HepG2 (cell line): ENCODE results near the gene ZFPM1. TPM values are rescaled to one million over a fixed set of nuclear protein-coding genes. Genes with fewer than 3 reads are reported as not detected.

Experiments used
- ATAC-seq: fragments of 200-7000 bp; cut with Tn5 transposase; 3 replicates; pipeline ENCODE4 v1.9.1; 2020; ENCODE audit warnings: mild to moderate bottlenecking, moderate library complexity
- BruUV-seq: library from RNA; stranded (reverse); fragments of 400-500 nt; replicated peaks from 2 replicates; lab custom pipeline; 2021; lab: Mats Ljungman, UMichigan
- CTCF ChIA-PET: fragments of 300-600 bp; formaldehyde crosslinking; extraction: SDS; loops from one replicate; lab custom pipeline; 2021; ENCODE audit warnings: low total read pairs, inconsistent platforms, low intra/inter-chr PET ratio; lab: Yijun Ruan, JAX
- POLR2A ChIA-PET: fragments of 350-600 bp; sonication (Branson Sonifier 250); formaldehyde crosslinking; loops from one replicate; lab custom pipeline; 2020; ENCODE audit warnings: antibody characterized with exemption, inconsistent platforms; lab: Yijun Ruan, JAX
- DNase-seq: peaks from one replicate; pipeline ENCODE4 v3.0.0-alpha.2; 2015; ENCODE audit warnings: low spot score
- FAIRE-seq: peaks from 3 replicates; lab custom pipeline; 2011; peaks lifted over from hg19 to GRCh38; lab: Jason Lieb, UNC
- H2AFZ ChIP-seq: one replicate; pipeline ENCODE4 v1.6.1; 2011; ENCODE audit warnings: low read length, inconsistent platforms
- H3K27ac ChIP-seq: fragments of 300-600 bp; 3 replicates; pipeline ENCODE4 v1.8.0; 2011; ENCODE audit warnings: mixed run types, mild to moderate bottlenecking, mixed read lengths, low read length, inconsistent platforms; ENCODE audit not compliant: insufficient read depth; ENCODE audit errors: extremely low read length
- H3K27me3 ChIP-seq, 2 experiments: fragments of 200-600 bp in 1 of 2; 2 replicates in 1 of 2; 3 replicates in 1 of 2; pipeline versions ENCODE4 v1.6.0 to v1.8.0; 2011; ENCODE audit warnings: low read length in 2 of 2, mild to moderate bottlenecking in 2 of 2, moderate library complexity in 2 of 2, inconsistent platforms in 1 of 2; ENCODE audit not compliant: insufficient read depth in 2 of 2, control insufficient read depth in 1 of 2
- H3K36me3 ChIP-seq, 2 experiments: fragments of 200-600 bp in 1 of 2; replicated peaks in 1 of 2; 2 replicates in 1 of 2; 3 replicates in 1 of 2; pipeline versions ENCODE4 v1.5.1 to v1.8.0; 2011; ENCODE audit warnings: low read length in 2 of 2, inconsistent platforms in 1 of 2; ENCODE audit not compliant: insufficient read depth in 2 of 2, control insufficient read depth in 1 of 2
- H3K4me1 ChIP-seq: 2 replicates; pipeline ENCODE4 v1.5.1; 2012; ENCODE audit warnings: low read length, inconsistent platforms; ENCODE audit not compliant: insufficient read depth
- H3K4me2 ChIP-seq: 2 replicates; pipeline ENCODE4 v1.6.0; 2011; ENCODE audit warnings: low read depth, low read length, inconsistent platforms
- H3K4me3 ChIP-seq, 3 experiments: fragments of 200-600 bp in 1 of 3; sonication (generic), shearing (Covaris generic) in 1 of 3; replicated peaks in 1 of 3; 2 replicates each; pipeline ENCODE4 v1.5.1; 2011 to 2016; ENCODE audit warnings: low read length in 3 of 3, inconsistent platforms in 2 of 3, low read depth in 2 of 3, mild to moderate bottlenecking in 2 of 3, control low read depth in 1 of 3, mixed read lengths in 1 of 3; ENCODE audit not compliant: insufficient read depth in 1 of 3
- H3K79me2 ChIP-seq: one replicate; pipeline ENCODE4 v1.6.1; 2011; ENCODE audit warnings: low read length, inconsistent platforms; ENCODE audit not compliant: insufficient read depth
- H3K9ac ChIP-seq: 2 replicates; pipeline ENCODE4 v1.6.0; 2011; ENCODE audit warnings: mild to moderate bottlenecking, low read depth, low read length, inconsistent platforms; ENCODE audit not compliant: insufficient read depth
- H3K9me3 ChIP-seq: 2 replicates; pipeline ENCODE4 v1.5.1; 2012; ENCODE audit warnings: mild to moderate bottlenecking, low read length
- H4K20me1 ChIP-seq: 2 replicates; pipeline ENCODE4 v1.6.0; 2011; ENCODE audit warnings: inconsistent platforms, mild to moderate bottlenecking, low read length, moderate library complexity; ENCODE audit not compliant: insufficient read depth
- AGO2 ChIP-seq: fragments of 200-400 bp; formaldehyde crosslinking; optimal IDR thresholded peaks from 2 replicates; pipeline ENCODE3; 2017; ENCODE audit warnings: mild to moderate bottlenecking, low read depth, low read length, moderate library complexity
- CENPT ChIP-seq: sonication (generic); formaldehyde crosslinking; IDR thresholded peaks from 2 replicates; pipeline ENCODE4 v1.8.0; 2022; ENCODE audit warnings: low read depth, mild to moderate bottlenecking, moderate library complexity, missing genetic modification reagents
- MTF1 ChIP-seq: sonication (generic); formaldehyde crosslinking; IDR thresholded peaks from 2 replicates; pipeline ENCODE4 v1.5.0; 2020; ENCODE audit warnings: missing genetic modification reagents
- RBM22 ChIP-seq: fragments of 200-400 bp; formaldehyde crosslinking; optimal IDR thresholded peaks from 2 replicates; pipeline ENCODE3; 2017; ENCODE audit warnings: mild to moderate bottlenecking, low read length, moderate library complexity
- SP5 ChIP-seq: IDR thresholded peaks from 2 replicates; pipeline ENCODE4 v1.6.1; 2016; ENCODE audit warnings: low read depth, borderline replicate concordance
- SRY ChIP-seq: sonication (generic); formaldehyde crosslinking; IDR thresholded peaks from 2 replicates; pipeline ENCODE4 v1.8.0; 2022; ENCODE audit warnings: mild to moderate bottlenecking, missing genetic modification reagents
- TOPORS ChIP-seq: sonication (generic); formaldehyde crosslinking; IDR thresholded peaks from 2 replicates; pipeline ENCODE4 v1.8.0; 2023; ENCODE audit warnings: mild to moderate bottlenecking, missing genetic modification reagents
- ZMYM3 ChIP-seq: sonication (generic); formaldehyde crosslinking; IDR thresholded peaks from 2 replicates; pipeline ENCODE4 v1.5.1; 2020; ENCODE audit warnings: mild to moderate bottlenecking, missing genetic modification reagents
- ZNF598 ChIP-seq: sonication (generic); formaldehyde crosslinking; IDR thresholded peaks from 2 replicates; pipeline ENCODE4 v1.5.1; 2020; ENCODE audit warnings: mild to moderate bottlenecking, missing genetic modification reagents, borderline replicate concordance
- WGBS: methylation state at CpG from one replicate; pipeline ENCODE4 v1.1.6; 2017; ENCODE audit warnings: low lambda C conversion rate; 5-methylcytosine and 5-hydroxymethylcytosine counted together
- in situ Hi-C: cut with HindIII; loops from 2 replicates; pipeline ENCODE4 v1.10.0; 2017; ENCODE audit warnings: low pct_unique_long_range_greater_than_20kb; ENCODE audit not compliant: extremely low pct_ligation_motif_present
- intact Hi-C: fragments of 100-400 bp; cut with micrococcal nuclease; formaldehyde crosslinking; loops from one replicate; pipeline ENCODE4 v1.10.0; 2022; ENCODE audit not compliant: unreplicated experiment
- polyA plus RNA-seq, 8 experiments: library from polyadenylated mRNA; depleted of rRNA in 3 of 8; stranded (reverse) in 7 of 8; unstranded in 1 of 8; fragments of >200 nt; fragmentation: Illumina TruSeq in 4 of 8; extraction: Trizol in 4 of 8; gene quantifications; 2 replicates each; pipeline versions ENCODE4 v1.2.1 to v1.2.3, GENCODE V29; 2011 to 2016; ENCODE audit warnings: low read depth in 4 of 8, missing spikeins in 1 of 8, mixed read lengths in 1 of 8; ENCODE audit not compliant: insufficient read depth in 1 of 8
- total RNA-seq, 5 experiments: library from RNA; depleted of rRNA; stranded (reverse); fragments of >200 nt; fragmentation: Illumina TruSeq; extraction: Trizol; gene quantifications; 2 replicates each; pipeline ENCODE4 v1.2.3, GENCODE V29; 2016; ENCODE audit warnings: low read depth in 1 of 5

Gene ZFPM1
- total and polyA plus RNA-seq, 2 of the 13 experiments (the other 11 are each of a cell fraction or from before 2014, with no cell fraction given): 1.3 to 3.8 TPM

GRCh38 chr16:88489163-88489741 lies 36.2 kb downstream of the ZFPM1 start (continued):
- TF ChIP-seq ZNF598 (no peak), CENPT (CRISPR knock-in tag) (no peak), ZMYM3 (CRISPR knock-in tag) (0 out of 2 replicates have a peak, but pooled peaks have one; percentile 4), MTF1 (no peak), AGO2 (peak; percentile 80), SP5 (CRISPR knock-in tag) (no peak)
- TF ChIP-seq, all 625 proteins: peak for 35

- FAIRE-seq (no peak), ATAC-seq (no peak), DNase-seq (no peak)
- in situ Hi-C loops (no loop called here), intact Hi-C loops (no loop called here)
- Histone ChIP-seq H3K9ac (no peak overlapping the region), H3K4me3 (no peak overlapping the region), H3K27ac (no peak overlapping the region), H3K4me1 (peaks cover 51% of the 10 kb centered on the region), H3K4me2 (no peak overlapping the region), H3K36me3 (peaks cover 17 to 35% of the 10 kb centered on the region in 2 experiments; a peak in 4 of 5 replicates), H4K20me1 (no peaks in the 10 kb centered on the region), H3K9me3 (no peaks in the 10 kb centered on the region), H3K79me2 (peaks cover 3% of the 10 kb centered on the region), H3K27me3 (no peaks in the 10 kb centered on the region), H2AFZ (no peak overlapping the region)
- BruUV-seq: no TSS peak
- TF ChIP-seq RBM22: peak; percentile 73
- 0 out of 2 replicates have a peak, but pooled peaks have one; percentile 51 for TF ChIP-seq SRY
- no peak for TF ChIP-seq TOPORS
- WGBS: 95% methylated on average over 6 of the region's 26 CpGs
- ChIA-PET CTCF (interaction anchor here (1.2 kb wide), 1 partner anchor 48 kb away, joined by 3 read pairs; no protein-coding TSS in a partner anchor), POLR2A (interaction anchor here (9.7 kb wide), 1 partner anchor 16 kb away, joined by 370 read pairs; no protein-coding TSS in a partner anchor)
These were observed 38.0 kb downstream of the ZFPM1 start for GRCh38 chr16:88491001-88491559.
